ENCODE measurements around the gene NFATC2.

DNA sequence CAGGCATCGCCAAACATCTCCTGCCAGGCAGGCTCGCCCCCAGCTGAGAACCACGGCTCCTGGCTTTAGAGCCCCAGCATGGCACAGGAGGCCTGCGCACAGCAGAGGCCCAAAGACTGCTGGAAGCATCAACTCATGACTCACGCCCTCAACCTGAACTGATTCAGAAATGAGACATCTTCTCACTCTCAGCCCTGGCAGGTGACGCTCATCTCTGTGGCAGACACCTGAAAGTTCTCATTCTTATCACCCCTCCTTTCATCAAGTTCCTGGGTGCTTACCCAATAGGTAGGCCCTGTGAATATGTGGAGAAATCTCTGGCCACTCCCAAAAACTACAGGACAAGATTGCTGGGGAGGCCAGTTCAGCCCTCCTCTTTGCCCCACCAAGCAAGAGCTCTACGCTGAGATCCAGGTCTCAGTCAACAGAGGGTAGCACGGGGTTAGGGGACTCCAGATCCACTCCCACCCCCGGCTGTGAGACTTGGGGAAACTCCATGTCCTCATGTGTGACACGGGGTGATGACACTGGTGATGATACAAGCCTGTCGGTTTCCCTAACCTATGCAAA lies 11.3 kb downstream of the NFATC2 start:
- TF ChIP-seq, protein P1, sequence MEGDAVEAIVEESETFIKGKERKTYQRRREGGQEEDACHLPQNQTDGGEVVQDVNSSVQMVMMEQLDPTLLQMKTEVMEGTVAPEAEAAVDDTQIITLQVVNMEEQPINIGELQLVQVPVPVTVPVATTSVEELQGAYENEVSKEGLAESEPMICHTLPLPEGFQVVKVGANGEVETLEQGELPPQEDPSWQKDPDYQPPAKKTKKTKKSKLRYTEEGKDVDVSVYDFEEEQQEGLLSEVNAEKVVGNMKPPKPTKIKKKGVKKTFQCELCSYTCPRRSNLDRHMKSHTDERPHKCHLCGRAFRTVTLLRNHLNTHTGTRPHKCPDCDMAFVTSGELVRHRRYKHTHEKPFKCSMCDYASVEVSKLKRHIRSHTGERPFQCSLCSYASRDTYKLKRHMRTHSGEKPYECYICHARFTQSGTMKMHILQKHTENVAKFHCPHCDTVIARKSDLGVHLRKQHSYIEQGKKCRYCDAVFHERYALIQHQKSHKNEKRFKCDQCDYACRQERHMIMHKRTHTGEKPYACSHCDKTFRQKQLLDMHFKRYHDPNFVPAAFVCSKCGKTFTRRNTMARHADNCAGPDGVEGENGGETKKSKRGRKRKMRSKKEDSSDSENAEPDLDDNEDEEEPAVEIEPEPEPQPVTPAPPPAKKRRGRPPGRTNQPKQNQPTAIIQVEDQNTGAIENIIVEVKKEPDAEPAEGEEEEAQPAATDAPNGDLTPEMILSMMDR (IDR thresholded peaks at IDR 0.05; ENCODE audit: insufficient read depth, low read length) = no peak
- TF ChIP-seq POLR2AphosphoS5 (IDR thresholded peaks at IDR 0.05; ENCODE audit: low read depth) = no peak
- TF ChIP-seq, protein P2, sequence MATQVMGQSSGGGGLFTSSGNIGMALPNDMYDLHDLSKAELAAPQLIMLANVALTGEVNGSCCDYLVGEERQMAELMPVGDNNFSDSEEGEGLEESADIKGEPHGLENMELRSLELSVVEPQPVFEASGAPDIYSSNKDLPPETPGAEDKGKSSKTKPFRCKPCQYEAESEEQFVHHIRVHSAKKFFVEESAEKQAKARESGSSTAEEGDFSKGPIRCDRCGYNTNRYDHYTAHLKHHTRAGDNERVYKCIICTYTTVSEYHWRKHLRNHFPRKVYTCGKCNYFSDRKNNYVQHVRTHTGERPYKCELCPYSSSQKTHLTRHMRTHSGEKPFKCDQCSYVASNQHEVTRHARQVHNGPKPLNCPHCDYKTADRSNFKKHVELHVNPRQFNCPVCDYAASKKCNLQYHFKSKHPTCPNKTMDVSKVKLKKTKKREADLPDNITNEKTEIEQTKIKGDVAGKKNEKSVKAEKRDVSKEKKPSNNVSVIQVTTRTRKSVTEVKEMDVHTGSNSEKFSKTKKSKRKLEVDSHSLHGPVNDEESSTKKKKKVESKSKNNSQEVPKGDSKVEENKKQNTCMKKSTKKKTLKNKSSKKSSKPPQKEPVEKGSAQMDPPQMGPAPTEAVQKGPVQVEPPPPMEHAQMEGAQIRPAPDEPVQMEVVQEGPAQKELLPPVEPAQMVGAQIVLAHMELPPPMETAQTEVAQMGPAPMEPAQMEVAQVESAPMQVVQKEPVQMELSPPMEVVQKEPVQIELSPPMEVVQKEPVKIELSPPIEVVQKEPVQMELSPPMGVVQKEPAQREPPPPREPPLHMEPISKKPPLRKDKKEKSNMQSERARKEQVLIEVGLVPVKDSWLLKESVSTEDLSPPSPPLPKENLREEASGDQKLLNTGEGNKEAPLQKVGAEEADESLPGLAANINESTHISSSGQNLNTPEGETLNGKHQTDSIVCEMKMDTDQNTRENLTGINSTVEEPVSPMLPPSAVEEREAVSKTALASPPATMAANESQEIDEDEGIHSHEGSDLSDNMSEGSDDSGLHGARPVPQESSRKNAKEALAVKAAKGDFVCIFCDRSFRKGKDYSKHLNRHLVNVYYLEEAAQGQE (IDR thresholded peaks at IDR 0.05; ENCODE audit: insufficient replicate concordance, low read depth) = no peak

Data from HL-60 (cell line).